Ammon's horn (tissue), 1 donor: Measurements from ENCODE around the gene ABCD3.

Experiments
- DNase-seq: peaks from one replicate; pipeline ENCODE4 v3.0.0-alpha.2; 2016; ENCODE audit warnings: low spot score

The ABCD3 gene

DNA sequence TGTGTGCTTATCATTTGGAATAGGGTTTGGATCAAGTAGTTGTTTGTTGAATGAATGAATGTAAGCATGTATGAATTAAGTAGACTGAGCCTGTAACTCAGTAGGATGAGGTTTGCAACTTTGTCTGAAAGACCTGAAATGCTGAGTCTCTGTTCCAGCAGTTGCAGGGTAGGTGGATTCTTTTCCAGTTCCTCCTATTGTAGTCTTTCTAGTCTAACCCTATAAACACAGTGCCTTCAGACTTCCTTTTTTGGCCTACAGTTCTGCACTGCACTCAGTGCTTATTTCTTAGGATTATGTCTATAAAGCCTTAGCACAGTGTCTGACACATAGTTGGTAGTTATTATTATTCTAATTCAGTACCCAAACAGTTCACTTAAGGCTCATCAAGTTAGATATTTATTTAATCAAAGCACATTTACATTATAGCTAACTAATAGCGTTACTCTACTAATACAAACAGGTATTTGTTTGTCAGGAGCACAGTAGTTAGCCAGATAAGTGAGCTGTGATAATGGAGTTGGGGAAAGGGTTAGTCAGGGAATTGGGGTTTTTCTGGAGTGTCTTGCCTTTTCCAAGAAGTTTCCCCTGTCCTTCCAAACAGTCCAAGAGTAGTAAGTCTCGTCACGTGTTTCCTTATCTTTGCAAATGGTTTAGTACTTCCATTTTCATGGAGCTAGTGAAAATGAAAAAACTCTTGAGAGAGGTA lies 45.0 kb downstream of the ABCD3 start:
- DNase-seq = no peak

DNA sequence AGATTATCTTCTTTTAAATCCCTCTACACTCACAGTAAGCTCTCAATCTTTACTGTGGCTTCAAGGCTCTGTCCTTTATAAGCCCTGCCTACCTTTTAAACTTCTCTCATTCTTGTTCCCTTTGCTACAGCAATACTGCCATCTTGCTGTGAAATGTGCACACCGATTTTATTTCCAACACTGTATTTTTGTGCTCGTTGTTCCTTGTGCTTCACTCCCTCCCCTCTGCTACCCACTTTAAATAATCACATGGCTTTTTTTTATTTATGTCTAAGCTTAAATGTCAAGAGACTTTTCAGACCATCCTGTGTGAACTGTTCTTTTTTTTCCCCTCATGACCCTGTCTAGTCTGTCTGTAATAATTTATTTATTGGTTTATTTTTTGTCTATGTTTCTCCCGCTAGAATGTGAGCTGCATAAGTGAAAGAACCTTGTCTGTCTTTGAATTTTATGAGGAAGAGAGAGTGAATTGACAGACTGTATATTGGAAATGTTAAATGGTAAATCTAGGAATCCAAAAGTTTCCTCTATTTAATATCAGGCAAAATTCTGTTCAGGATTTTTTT lies 45.7 kb downstream of the ABCD3 start:
- peak; percentile 53 for DNase-seq

DNA sequence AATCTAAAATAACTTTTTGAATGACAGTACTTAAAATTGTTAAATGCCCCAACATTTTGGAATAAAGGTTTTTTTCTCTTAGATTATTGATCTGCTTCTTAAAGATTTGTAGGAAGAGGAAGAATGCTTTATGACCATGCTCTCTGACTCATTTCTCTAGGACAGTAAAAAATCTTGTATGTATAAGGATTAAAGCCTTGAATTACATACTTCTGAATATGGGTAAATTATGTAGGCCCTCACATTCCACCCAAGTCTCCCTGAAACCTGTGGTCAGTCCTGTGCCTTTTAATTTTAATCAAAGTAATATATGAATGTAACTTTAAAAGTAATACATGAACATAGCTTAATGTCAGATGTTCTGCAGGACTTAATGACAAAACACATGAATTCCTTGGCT lies 50.5 kb downstream of the ABCD3 start:
- no peak for DNase-seq

DNA sequence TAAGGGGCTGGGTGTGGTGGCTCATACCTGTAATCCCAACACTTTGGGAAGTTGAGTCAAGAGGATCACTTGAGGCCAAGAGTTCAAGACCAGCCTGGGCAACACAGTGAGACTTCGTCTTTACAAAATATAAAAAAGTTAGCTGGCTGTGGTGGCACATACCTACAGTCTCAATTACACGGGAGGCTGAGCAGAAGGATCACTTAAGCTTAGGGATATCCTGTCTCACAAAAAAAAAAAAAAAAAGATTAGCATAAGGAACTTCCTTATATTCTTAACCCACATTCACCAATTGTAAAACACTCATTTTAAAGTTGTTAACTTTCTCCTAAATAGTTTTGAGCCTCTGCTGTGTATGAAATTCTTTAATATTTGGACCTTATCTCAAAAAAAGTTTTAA lies 53.1 kb downstream of the ABCD3 start:
- no peak for DNase-seq

DNA sequence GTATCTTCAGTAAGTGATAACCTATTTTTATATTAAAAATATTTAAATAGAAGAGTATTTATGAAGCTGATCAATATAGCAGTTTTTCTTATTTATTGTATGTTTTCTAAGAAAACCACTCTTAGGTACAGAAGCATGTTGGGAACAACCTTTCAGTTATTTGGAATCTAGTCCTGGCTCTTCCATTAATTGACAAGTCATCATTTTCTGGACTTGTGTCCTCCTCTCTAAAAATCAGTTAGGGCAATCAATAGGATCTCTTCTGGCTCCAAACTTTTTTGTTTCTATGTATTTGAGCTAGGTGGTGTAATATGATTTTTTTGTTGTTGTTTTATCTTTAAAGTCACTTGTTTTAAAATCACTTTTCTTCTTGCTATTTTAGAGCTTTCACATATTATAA lies 57.0 kb downstream of the ABCD3 start:
- DNase-seq = no peak

DNA sequence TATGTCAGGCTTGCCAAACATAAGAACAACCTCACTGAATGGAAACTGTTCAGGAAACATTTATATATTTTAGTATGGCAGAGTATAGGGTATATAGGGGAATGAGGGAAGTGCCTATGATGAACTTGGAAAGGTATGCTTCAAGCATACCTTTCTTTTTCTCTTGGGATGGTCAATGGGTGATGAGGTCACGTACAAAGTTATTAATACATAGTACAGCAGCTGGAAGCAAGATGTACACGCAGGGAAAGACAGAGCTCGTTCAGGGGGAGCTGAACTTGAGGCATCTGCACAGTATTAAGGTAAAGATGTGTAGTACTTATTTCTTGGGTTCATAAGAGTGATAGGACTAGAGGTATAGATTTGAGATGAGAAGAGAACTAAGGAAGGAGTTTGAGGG lies 61.5 kb downstream of the ABCD3 start:
- no peak for DNase-seq

DNA sequence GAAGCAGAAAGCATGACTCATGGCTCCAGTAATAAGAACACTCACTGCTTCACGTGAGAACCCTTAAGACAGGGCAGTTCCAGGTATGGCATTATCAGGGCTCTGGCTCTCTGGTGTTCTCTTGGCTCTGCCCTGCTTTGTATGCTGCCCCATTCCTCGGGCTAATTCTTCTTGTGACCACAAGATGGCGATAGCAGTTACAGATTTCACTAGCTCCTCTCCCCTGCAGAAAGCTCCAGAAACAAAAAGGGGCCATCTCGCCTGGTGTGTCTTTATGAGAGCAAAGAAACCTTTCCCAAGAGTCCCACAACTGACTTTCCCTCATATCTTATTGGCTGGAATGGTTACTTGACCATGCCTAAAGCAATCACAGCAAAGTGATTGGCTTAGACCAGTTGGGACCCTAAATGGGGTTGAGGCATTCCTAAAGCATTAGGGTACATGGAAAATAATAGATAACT lies 63.3 kb downstream of the ABCD3 start:
- peak; percentile 79 for DNase-seq

DNA sequence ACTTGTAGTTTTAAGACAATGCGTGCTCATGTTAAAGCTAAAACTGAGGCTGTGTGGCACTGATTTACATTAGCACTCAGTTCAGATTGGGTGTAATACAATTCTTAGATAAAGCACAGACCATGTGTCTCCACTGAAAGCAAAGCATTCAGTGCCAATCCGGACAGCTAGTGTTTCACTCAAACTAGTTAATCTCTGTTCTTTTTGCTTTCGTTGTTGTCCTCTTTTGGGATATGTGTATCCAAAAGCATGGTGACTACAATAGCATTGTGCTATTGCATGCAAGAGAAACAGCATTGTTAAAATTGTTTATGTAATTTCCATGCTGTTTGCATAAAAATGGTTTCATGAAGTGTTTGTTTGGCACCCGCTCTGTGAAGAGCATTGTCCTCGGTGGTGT lies 68.8 kb downstream of the ABCD3 start:
- peak; percentile 38 for DNase-seq

DNA sequence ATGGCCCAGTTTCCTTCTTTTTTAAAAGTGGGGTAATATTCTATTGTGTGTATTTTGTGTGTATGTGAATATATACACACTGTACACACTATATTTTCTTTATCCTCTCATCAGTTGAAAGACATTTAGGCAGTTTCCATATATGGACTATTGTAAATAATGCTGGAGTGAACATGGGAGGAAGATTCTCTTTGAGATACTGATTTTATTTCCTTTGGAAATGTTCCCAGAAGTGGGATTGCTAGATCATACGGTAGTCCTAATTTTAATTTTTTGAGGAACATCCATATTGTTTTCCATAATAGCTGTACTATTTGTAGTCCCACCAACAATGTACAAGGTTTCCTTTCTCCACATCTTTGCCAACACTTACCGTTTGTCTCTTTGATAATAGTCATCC lies 72.4 kb downstream of the ABCD3 start:
- no peak for DNase-seq

DNA sequence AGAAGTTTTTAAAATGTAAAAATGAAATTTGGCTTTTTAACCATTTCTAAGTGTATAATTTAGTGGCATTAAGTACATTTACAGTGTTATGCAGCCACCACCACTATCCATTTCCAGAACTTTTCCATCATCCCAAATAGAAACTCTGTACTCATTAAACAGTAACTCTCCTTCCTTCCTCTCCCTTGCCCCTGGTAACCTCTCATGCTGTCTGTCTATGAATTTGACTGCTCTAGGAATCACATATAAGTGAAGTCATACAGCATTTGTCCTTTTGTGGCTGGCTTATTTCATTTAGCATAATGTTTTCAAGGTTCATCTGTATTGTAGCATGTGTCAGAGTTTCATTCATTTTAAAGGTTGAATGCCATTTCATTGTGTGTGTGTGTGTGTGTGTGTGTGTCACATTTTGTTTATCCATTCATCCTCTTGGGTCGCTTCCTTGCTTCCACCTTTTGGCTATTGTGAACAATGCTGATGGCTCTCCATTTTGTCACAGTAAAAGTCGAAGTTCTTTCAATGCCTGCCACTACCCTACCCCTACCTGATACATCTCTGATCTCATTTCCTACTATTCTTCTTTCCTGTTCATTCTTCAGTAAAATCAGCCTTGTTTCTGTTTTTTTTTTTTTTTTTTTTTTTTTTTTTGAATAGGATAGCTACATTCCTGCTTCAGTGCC lies 78.0 kb downstream of the ABCD3 start:
- no peak for DNase-seq

DNA sequence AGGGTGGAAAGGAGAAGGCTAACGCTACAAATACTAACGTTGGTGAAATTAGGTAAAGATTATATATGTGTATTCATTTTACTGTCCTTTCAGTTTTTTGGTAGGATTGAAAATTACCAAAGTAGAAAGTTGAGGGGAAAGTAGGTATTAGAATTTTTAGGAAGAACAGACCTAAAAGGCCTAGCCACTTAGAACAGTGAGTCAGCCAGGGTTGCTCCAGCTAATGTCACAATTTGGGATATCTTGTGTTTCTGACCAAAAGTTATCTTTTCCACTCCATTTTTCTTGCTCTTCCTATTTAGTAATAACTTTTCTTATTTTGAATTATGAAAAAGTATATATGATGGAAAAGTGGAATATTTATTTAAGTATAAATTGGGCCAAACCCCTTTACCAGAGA lies 83.2 kb downstream of the ABCD3 start:
- DNase-seq = no peak

DNA sequence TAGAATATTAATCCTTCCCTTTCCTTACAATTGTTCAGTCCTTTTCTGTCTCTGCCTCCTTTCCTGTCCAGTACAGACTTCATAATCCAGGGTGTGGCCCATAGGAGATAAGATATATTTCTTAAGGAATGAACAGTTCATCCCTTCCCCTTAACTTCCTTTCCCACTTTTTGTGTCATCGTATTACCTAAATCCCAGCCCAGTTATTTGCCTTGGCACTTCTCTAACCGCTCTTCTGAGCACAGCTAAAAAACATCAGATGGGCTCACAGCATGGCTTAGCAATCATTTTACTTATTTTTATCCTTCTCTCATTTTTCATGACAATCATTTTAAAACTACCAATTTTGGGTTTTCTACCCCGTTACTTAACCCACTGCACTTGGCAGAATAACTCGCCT lies 83.7 kb downstream of the ABCD3 start:
- no peak for DNase-seq

DNA sequence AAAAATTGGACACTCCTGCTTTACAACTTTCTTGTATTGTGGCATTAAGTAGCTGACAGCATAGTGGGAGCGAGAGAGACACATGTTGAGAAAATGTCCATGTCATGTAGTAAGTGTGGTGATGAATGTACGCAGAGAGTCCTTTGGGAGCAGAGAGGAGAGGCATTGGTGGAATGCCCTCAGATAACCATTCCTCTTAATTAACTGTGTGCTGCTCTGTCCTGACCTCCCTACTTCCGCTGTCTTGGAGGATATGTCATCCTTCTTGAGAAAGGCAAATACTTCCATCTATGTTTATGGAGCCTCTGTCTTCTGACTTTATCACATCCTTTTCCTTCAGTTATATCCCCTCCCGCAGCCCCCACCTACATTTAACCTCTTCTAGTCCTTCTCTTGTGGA lies 85.0 kb downstream of the ABCD3 start:
- no peak for DNase-seq

DNA sequence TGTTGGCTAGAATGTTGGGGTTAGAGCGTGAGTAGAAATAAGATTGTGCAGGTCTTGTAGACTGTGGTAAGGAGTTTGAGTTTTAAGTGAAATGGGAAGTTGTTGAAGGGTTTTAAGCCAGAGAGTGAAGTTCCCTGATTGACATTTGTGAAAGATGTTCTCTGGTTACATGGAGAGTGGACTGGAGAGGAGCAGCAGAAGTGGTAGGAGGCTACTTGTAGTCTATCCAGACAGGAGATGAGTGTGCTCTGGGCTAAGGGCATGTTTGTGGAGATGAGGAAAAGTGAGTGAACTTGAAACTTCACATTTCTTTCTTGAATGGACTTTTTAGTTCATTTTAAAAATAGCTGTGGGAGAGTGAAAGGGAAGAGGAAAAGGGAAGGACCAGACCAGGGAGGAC lies 86.4 kb downstream of the ABCD3 start:
- no peak for DNase-seq

DNA sequence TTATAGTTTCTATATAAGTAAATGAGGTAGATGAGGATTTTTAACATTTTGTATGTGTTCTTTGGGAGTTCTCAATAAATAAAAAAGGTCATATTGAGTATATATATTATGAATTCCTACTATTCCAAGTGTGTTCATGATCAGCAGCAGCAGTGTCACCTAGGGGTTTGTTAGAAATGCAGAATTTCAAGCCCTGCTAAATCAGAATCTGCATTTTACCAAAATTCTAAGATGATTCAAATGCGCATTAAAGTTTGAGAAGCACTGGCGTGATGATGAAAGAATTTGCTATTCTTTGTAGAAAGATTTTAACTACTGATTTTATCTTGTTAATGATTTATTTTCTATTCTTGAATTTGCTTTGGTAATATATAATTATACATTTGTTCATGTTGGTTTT lies 94.6 kb downstream of the ABCD3 start:
- no peak for DNase-seq

DNA sequence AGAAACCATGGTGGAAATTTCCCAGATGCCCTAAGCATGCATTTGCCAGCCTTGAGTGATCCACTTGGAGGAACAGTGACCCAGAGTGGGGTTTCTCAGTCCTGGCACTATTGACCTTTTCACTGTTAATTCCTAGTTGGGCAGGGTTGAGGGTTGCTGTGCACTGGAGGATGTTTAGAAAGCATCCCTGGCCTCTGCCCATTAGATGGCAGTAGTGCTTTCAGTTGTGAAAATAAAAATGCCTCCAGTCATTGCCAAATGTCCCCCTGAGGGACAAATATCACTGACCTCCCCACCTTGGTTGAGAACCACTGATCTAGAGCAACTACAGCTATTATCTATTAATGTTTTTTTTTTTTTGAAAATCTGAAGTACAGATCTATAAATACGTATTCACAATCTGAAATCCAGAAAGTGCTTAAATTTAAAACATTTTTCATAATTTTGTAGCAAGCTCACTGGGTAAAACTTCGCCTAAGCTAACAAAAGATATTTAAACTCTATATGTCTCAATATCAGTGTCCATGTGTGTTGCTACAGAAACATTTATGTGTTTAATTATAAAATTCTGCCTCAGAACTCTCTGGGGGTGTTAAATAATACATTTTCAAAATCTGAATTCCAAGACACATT lies 96.0 kb downstream of the ABCD3 start:
- peak; percentile 57 for DNase-seq

DNA sequence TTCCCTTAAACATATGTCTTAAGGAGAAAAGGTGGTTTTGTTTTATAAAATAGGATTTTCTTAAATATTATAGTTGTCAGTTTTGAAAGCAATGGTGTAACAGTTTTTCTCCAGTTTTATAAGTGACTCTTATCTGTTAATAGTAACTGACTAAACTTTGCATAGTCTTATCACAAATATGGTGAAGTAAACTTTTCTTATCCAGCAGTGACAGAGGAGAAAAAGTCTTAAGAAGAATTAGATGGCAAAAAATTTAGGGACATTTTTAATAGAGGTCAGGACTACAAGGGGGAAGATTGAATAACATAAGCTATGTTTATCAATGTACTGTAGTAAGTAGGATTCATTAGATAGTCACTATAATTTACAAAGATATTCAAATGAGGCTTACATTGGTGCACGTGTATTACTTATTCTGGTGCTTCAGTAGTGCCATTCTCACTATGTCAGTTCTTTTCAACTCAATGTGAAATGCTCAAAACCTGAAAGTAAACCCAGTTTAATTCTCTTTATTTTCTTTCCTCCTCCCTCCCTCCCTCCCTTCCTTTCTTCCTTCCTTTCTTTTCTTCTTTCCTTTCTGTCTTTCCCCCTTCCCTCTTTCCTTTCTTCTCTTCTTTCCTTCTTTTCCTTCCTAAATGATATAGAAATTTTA lies 97.2 kb downstream of the ABCD3 start:
- DNase-seq = no peak

DNA sequence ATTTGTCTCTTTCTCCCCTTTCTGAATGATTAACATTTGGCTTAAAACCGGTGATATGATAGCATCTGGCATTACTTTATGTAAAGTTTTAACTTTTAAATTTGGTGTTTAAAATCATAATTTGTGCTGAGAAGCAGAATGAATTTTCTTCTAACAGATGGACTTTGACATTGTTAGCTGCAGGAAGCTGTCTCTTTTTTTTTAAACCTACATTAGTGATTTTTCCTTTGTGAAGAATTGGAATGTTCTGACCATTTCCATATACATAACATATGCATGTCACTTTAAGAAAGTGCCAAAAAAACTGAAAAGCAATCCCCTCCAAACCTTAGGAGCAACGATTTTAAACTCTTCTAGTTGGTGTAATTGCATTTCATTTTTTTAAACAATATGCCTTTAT lies 101.2 kb downstream of the ABCD3 start:
- no peak for DNase-seq

DNA sequence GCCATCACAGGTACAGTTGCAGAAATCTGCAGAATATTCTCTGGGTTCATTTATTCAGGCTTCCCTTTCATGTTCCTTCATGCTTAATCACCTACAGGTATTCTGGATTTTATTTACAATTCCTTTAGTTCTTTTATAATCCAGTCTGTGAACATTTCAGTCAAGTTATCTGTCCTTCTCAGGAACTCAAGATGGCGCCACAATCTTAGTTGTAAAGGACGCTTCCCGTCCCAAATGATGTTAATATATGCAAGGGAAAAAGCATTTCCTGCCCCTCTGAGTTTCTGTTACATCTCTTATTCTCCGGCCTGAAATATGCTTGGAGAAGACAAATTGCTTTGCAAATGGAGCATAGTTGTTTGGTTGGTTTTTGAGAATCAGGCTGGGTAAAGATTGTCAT lies 104.1 kb downstream of the ABCD3 start:
- DNase-seq = peak; percentile 64

DNA sequence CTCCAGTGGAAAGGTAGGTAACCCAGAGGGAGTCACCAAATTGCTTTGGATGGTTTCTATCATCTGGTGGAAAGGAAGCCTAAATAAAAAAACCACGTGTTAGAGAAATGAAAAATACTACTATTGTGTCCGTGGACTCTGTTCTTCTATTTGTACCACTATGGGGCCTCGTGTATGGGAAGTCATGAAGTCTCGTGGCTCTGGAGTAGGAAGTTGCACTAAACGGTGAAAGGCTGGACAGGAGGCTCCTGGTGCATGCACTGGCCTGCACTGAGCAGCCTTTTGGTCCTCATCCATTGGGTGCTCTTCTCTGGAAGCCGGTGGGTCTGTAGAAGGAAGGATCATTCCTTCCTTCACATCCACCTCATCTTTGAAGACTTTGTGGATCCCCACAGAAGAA lies 106.3 kb downstream of the ABCD3 start:
- no peak for DNase-seq

DNA sequence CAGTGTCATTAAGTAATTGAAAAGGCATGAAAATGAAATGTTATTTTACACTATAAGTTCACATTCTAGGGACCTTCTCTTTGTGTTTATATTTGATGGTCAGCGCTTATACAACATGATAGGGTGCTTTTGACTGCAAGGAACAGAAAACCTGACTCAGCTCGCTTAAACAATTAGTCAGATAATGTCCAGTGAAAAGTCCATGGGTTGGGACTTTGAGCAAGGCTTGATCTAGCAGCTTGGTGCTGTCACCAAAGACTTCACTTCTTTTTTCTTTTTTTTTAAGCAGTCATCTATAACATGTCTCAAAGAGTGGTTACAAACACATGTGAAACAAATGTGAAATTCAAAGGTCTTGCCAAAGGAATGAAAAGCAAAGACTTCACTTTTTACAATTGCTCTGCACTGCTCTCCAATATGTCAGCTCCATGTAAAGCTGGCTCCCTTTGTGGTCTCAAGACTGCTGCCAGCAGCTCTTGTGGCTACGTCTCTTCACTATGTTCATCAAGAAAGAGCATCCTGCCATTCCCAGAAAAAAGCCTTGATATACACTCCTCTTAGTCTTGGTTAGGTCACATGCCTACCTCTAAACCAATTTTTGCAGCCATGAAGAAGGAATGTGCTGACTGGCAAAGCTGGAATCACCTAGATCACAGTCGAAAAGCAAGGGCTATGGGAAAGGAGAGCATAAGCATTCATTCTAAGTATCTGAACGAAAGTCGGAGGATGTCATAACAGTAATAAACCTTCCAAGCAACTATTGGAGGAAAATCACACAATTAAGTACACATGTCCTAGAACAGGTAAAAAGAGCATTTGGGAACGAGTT lies 108.2 kb downstream of the ABCD3 start:
- no peak for DNase-seq
